NCI-H128 (cell line): ENCODE results near the gene JHY.

Experiments used
- DNase-seq: peaks from one replicate; lab custom pipeline; 2025; ENCODE audit not compliant: unreplicated experiment; lab: John Stamatoyannopoulos, UW

Gene JHY

DNA sequence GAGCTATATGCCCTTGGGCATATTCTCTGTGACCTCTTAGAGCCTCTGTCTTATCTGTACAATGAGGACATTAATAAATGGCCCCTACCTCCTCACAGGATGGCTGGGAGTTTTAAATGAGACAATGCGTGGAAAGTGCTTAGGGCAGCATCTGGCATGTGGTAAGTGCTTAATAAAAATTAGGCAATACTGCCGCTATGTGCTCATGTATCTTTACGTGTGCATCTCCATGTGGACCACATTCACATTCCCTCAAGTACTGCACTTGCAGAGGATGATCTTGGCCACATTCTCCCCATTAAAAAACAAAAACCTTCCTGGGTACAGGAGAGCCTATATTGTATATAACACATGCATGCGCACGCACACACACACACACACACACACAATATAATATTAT lies 118.2 kb downstream of the JHY start:
- DNase-seq, result no peak

DNA sequence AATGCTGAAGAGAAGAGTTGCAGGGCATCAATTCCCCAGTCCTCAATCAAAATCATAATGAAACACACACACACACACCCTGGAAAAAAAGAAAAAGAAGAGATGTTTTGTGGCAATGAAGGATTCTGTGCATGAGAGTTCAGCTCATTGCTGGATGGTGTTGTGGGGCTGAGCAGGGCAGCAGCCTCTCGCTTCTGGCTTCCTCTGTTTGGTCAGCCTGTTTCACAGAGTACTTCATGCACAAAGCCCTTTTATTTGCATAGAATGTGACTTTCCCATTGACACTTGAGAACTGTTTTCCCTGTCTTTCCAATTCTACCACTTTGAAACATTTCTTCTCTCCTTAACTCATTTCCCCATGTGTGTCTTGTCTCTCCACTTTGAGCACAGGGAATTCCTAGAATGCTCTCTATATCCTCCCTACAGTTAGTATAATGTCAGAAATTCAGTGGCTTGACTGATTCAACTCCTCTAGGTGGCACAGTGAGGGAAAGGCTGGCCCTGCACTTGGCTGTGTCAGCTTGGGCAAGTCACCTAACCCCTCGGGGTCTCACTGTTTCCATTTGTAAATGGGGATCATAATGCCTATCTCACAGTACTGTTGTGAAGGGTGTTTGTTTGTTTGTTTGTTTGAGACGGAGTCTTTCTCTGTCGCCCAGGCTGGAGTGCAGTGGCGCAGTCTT lies 124.4 kb downstream of the JHY start:
- no peak for DNase-seq
